ENCODE data around the gene PTGDS. TPM values are rescaled to one million over a fixed set of nuclear protein-coding genes. Genes with fewer than 3 reads are reported as not detected.

Gene PTGDS
- total RNA-seq, 1 donor from 2014 or later: not detected

DNA sequence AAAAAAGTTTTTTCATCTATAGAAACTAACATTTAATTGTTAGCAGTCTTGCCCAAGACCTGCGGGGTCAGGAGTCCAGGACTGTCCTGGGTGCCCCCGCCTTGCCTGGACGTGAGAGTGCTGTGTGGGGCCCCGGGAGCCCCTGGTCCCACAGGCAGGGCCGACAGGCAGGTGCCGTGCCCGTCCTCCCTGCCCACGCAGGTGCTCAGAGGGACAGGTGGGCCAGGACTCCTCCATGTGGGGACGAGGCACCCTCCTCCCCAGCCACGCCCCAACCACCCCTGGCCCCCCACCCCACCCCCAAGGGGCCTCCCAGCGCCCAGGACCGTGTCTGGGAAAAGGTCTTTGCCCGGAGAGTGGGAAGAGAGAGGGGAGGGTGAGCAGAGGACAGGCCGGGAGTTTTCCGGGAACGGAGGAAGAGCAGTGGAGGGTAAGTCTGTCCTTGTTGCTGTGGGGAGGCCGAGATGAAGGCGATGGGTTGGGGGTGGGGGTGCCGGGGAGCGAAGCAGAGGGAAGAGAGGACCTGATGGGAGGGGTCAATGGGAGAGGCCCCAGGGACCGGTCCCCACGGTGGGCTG, 28.0 kb upstream of the PTGDS start:
- TF ChIP-seq, protein P1, sequence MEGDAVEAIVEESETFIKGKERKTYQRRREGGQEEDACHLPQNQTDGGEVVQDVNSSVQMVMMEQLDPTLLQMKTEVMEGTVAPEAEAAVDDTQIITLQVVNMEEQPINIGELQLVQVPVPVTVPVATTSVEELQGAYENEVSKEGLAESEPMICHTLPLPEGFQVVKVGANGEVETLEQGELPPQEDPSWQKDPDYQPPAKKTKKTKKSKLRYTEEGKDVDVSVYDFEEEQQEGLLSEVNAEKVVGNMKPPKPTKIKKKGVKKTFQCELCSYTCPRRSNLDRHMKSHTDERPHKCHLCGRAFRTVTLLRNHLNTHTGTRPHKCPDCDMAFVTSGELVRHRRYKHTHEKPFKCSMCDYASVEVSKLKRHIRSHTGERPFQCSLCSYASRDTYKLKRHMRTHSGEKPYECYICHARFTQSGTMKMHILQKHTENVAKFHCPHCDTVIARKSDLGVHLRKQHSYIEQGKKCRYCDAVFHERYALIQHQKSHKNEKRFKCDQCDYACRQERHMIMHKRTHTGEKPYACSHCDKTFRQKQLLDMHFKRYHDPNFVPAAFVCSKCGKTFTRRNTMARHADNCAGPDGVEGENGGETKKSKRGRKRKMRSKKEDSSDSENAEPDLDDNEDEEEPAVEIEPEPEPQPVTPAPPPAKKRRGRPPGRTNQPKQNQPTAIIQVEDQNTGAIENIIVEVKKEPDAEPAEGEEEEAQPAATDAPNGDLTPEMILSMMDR (IDR thresholded peaks at IDR 0.05; ENCODE audit: partially characterized antibody, unreplicated experiment): no peak
- H3K9me3 Mint-ChIP-seq (ENCODE audit: unreplicated experiment): peaks cover 2% of the 10 kb centered on the region
- peaks cover 5% of the 10 kb centered on the region for H3K27me3 Mint-ChIP-seq (ENCODE audit: unreplicated experiment)
- no peaks in the 10 kb centered on the region for H3K36me3 Mint-ChIP-seq (ENCODE audit: unreplicated experiment)
- no peak for DNase-seq
- peak overlapping the region; percentile 71 for H3K4me3 Mint-ChIP-seq (ENCODE audit: unreplicated experiment)
- peaks cover 2% of the 10 kb centered on the region for H3K4me1 Mint-ChIP-seq (ENCODE audit: low read depth, unreplicated experiment)
- H3K27ac Mint-ChIP-seq (ENCODE audit: unreplicated experiment): no peak overlapping the region

DNA sequence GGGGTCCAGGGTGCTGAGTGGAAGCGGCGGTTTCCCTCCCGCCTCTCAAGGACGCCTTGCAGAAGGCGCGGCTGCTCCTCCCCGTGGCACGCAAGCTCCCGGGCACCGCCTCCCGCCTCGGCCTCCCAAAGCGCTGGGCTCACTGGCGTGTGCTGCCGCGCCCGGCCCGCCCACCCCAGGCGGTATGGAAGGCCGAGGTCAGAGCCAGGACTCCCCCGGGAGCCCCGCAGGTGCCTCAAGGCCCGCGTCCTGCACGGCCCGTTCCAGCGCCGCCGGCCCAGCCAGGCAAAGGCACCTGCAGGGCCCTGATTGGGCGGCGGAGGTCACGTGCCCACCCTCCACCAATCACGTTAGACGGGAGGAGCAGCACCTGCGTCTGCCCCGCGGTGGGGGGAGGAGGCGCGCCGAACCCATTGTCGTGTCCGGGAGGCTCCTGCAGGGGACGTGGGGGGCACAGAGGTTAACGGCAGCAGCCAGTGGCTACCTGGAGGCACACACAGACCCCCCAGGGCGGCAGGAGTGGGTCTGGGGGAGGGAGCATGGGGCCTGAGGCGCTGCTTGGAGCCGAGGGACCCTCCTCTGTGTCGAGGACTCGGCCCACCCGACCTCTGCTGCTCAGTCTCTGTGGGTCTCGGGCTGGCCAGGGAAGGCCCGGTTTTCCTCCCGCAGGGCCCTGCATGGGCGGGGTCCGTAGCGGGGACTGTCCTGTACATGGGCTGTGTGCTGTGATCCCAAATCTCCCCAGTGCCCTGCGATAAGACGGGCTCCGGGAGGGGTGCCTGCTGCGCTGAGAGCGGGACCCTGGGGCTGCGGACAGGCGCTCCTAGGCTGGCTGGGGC, 27.3 kb upstream of the PTGDS start:
- Mint-ChIP-seq H3K9me3 (ENCODE audit: unreplicated experiment) (no peaks in the 10 kb centered on the region), H3K27me3 (ENCODE audit: unreplicated experiment) (peaks cover 6% of the 10 kb centered on the region), H3K36me3 (ENCODE audit: unreplicated experiment) (no peaks in the 10 kb centered on the region), H3K4me3 (ENCODE audit: unreplicated experiment) (peak overlapping the region; percentile 79), H3K27ac (ENCODE audit: unreplicated experiment) (peak overlapping the region; percentile 77), H3K4me1 (ENCODE audit: low read depth, unreplicated experiment) (peaks cover 2% of the 10 kb centered on the region)
- TF ChIP-seq, protein P1 (IDR thresholded peaks at IDR 0.05; ENCODE audit: partially characterized antibody, unreplicated experiment): no peak
- DNase-seq: peak; percentile 93

DNA sequence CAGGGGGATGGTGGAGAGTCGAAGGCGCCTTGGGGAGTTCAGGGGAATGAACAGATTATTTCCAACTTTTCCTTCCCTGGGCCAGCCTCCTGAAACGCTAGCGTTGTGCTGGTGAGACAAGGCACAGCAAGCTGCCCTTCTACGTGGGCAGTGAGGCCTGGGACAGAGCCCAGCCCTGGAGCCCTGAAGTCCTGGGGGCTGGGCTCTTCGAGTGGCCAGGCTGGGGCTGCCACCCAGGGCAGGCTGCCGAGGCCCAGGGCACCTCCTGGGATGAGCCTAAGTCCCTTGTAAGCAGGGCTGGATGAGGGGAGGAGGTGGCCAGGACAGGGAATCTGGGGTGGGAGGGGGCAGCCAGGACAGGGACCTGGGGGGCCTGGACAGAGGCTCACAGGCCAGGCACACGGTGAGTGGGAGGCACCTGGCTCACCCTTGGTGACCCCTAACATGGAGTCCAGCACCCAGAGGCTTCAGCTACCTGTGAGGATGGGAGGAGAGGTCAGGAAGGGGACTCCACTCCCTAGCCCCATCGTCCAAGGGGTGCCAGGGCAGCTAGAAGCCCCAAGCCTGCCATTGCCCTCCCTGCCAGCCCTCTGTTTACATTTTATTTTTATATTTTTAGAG, 26.5 kb upstream of the PTGDS start:
- TF ChIP-seq, protein P1 (IDR thresholded peaks at IDR 0.05; ENCODE audit: partially characterized antibody, unreplicated experiment): no peak
- Mint-ChIP-seq H3K36me3 (ENCODE audit: unreplicated experiment) (no peaks in the 10 kb centered on the region), H3K4me3 (ENCODE audit: unreplicated experiment) (peak overlapping the region; percentile 79), H3K4me1 (ENCODE audit: low read depth, unreplicated experiment) (peaks cover 2% of the 10 kb centered on the region), H3K9me3 (ENCODE audit: unreplicated experiment) (peaks cover 2% of the 10 kb centered on the region), H3K27ac (ENCODE audit: unreplicated experiment) (no peak overlapping the region), H3K27me3 (ENCODE audit: unreplicated experiment) (peaks cover 8% of the 10 kb centered on the region)
- no peak for DNase-seq

DNA sequence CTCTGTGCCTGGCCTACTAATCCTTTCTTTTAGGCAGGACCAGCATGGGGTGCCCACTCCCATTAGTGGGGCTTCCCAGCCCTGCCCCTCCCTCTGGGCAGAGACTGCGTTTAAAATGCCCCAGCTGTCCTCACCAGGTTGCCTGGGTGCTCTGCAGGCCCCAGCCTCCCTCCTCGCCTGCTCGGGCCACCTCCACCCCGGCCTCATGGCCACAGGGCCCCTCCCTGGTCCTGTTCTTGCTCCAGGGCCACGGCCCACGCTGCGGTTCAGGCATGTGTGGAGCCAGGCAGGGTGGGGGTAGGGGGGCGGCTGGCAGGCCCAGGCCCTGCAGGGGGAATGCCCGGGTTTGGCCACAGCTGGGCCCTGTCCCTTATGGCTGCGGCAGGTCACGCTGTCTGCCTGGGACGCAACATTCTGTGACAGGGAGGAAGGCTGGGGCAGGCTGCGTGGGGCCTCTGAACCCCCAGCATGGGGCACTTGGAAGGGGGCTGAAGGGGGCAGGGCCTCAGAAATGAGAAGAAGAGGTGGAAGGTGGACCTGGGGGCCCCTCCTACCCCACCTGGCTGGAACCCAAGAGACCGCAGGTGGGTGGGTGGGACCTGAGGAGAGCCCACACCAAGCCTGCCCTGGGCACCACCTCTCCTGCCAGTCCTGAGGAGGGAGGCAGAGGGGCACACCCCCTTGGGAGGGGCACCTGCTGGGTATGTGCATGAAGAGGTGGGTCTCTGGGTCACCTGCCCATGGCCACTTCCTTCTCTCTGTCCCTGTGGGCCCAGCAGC, 25.6 kb upstream of the PTGDS start, which contains the start of gene LCN12:
Gene LCN12 (plus strand): TSS at position 733 of the 780 bp plus-strand sequence. CDS start 55 bp downstream, outside the sequence.
- TF ChIP-seq, protein P1 (IDR thresholded peaks at IDR 0.05; ENCODE audit: partially characterized antibody, unreplicated experiment): no peak
- Mint-ChIP-seq H3K36me3 (ENCODE audit: unreplicated experiment) (no peaks in the 10 kb centered on the region), H3K27me3 (ENCODE audit: unreplicated experiment) (peaks cover 9% of the 10 kb centered on the region), H3K27ac (ENCODE audit: unreplicated experiment) (no peak within 1 kb of the TSS), H3K4me1 (ENCODE audit: low read depth, unreplicated experiment) (peaks cover 2% of the 10 kb centered on the region), H3K4me3 (ENCODE audit: unreplicated experiment) (no peak within 1 kb of the TSS), H3K9me3 (ENCODE audit: unreplicated experiment) (peaks cover 9% of the 10 kb centered on the region)
- peak; percentile 13 for DNase-seq

All from glutamatergic neuron (in vitro differentiated cells).